Measurements from ENCODE around the gene BICD1.
A peak's percentile ranks its signal among the peaks of the same experiment; 100 is the strongest.

The BICD1 gene

GRCh38 chr12:32134101-32134888 is 27.6 kb downstream of the BICD1 start:
- H3K36me3 Mint-ChIP-seq (ENCODE audit: low read depth), result peaks cover 8% of the 10 kb centered on the region
- peaks cover 26% of the 10 kb centered on the region for H3K4me1 Mint-ChIP-seq
- H3K9me3 Mint-ChIP-seq, result no peaks in the 10 kb centered on the region
- TF ChIP-seq CTCF (IDR thresholded peaks at IDR 0.05; ENCODE audit: unreplicated experiment in 3 of 3), result no peak
- peak overlapping the region; percentile 8 to 53 (median 19) for H3K27ac Mint-ChIP-seq
- H3K4me3 Mint-ChIP-seq, result no peak overlapping the region
- peaks cover 3% of the 10 kb centered on the region for H3K27me3 Mint-ChIP-seq (ENCODE audit: low read depth)

- TF ChIP-seq CTCF (IDR thresholded peaks at IDR 0.05; ENCODE audit: unreplicated experiment in 3 of 3), result no peak
- Mint-ChIP-seq H3K27ac (peak overlapping the region in 1 of 3 experiments; percentile 4), H3K4me1 (peaks cover 28% of the 10 kb centered on the region), H3K9me3 (no peaks in the 10 kb centered on the region), H3K4me3 (no peak overlapping the region), H3K27me3 (ENCODE audit: low read depth) (peaks cover 3% of the 10 kb centered on the region), H3K36me3 (ENCODE audit: low read depth) (peaks cover 3% of the 10 kb centered on the region)
These were observed 29.3 kb downstream of the BICD1 start for GRCh38 chr12:32135967-32136366.

- Mint-ChIP-seq H3K27me3 (ENCODE audit: low read depth) (peaks cover 3% of the 10 kb centered on the region), H3K4me3 (no peak overlapping the region), H3K27ac (peak overlapping the region in 1 of 3 experiments; percentile 4), H3K4me1 (peaks cover 28% of the 10 kb centered on the region), H3K9me3 (no peaks in the 10 kb centered on the region), H3K36me3 (ENCODE audit: low read depth) (no peaks in the 10 kb centered on the region)
- no peak for TF ChIP-seq CTCF (IDR thresholded peaks at IDR 0.05; ENCODE audit: unreplicated experiment in 3 of 3)
These were observed 29.8 kb downstream of the BICD1 start for GRCh38 chr12:32136404-32136803.

- H3K4me1 Mint-ChIP-seq, result peaks cover 17% of the 10 kb centered on the region
- no peaks in the 10 kb centered on the region for H3K9me3 Mint-ChIP-seq
- H3K4me3 Mint-ChIP-seq, result peak overlapping the region; percentile 53 to 71 (median 66)
- peak overlapping the region; percentile 42 to 83 (median 62) for H3K27ac Mint-ChIP-seq
- no peaks in the 10 kb centered on the region for H3K36me3 Mint-ChIP-seq (ENCODE audit: low read depth)
- H3K27me3 Mint-ChIP-seq (ENCODE audit: low read depth), result peaks cover 3% of the 10 kb centered on the region
- no peak for TF ChIP-seq CTCF (IDR thresholded peaks at IDR 0.05; ENCODE audit: unreplicated experiment in 3 of 3)
These were observed 32.4 kb downstream of the BICD1 start for GRCh38 chr12:32139064-32139421.

- Mint-ChIP-seq H3K4me1 (peaks cover 12% of the 10 kb centered on the region), H3K27ac (peak overlapping the region; percentile 42 to 62 (median 49)), H3K27me3 (ENCODE audit: low read depth) (peaks cover 3% of the 10 kb centered on the region), H3K36me3 (ENCODE audit: low read depth) (no peaks in the 10 kb centered on the region), H3K9me3 (no peaks in the 10 kb centered on the region), H3K4me3 (peak overlapping the region in 2 of 3 experiments; percentile 15 to 51)
- TF ChIP-seq CTCF (IDR thresholded peaks at IDR 0.05; ENCODE audit: unreplicated experiment in 3 of 3), result no peak
These were observed 34.2 kb downstream of the BICD1 start for GRCh38 chr12:32140877-32141276.

GRCh38 chr12:32145096-32145495 is 38.4 kb downstream of the BICD1 start:
- Mint-ChIP-seq H3K27ac (no peak overlapping the region), H3K9me3 (no peaks in the 10 kb centered on the region), H3K4me1 (peaks cover 6% of the 10 kb centered on the region), H3K36me3 (ENCODE audit: low read depth) (peaks cover 9% of the 10 kb centered on the region), H3K27me3 (ENCODE audit: low read depth) (peaks cover 3% of the 10 kb centered on the region), H3K4me3 (no peak overlapping the region)
- TF ChIP-seq CTCF (IDR thresholded peaks at IDR 0.05; ENCODE audit: unreplicated experiment in 3 of 3), result no peak

All from nephron (organoid).